Measurements from ENCODE around the gene ZBTB18. TPM values are rescaled to one million over a fixed set of nuclear protein-coding genes. Genes with fewer than 3 reads are reported as not detected.
"Not testable (repeated sequence)": the region's sequence is repeated elsewhere in the genome, so short reads cannot be mapped to it uniquely, and the experiment has no call there.

Gene ZBTB18
- total RNA-seq, 1 experiment from 2014 or later: 8.8 TPM

DNA sequence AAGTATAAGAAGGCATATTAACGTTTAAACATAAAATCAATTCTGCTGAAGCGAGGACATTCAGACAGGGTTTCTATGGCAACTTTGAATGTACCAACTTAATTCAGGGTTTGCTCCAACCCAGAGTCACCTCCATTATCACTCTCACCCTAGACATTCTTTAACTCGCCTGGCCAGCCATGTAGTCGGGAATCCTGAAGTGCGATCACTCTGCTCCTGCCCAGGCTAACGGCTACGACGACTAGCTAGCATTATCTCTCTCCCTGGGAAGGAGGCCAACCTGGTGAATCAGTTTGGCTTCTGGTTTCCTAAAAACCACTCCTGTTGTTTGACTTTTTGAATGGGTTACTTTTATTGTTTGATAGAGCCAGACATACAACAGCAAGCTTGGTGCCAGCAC is 38.9 kb upstream of the ZBTB18 start:
- no TSS peak for BruUV-seq (replicated peaks)
- Mint-ChIP-seq H3K9me3 (ENCODE audit: unreplicated experiment) (no peaks in the 10 kb centered on the region), H3K36me3 (ENCODE audit: insufficient read depth, unreplicated experiment) (no peaks in the 10 kb centered on the region), H3K27ac (ENCODE audit: unreplicated experiment) (no peak overlapping the region), H3K4me1 (ENCODE audit: low read depth, unreplicated experiment) (no peaks in the 10 kb centered on the region), H3K4me3 (ENCODE audit: unreplicated experiment) (no peak overlapping the region), H3K27me3 (ENCODE audit: insufficient read depth, unreplicated experiment) (peaks cover 17% of the 10 kb centered on the region)
- intact Hi-C loops (cut with micrococcal nuclease; ENCODE audit: unreplicated experiment): no loop called here
- Histone ChIP-seq H3K9me3 (no peaks in the 10 kb centered on the region), H3K4me3 (ENCODE audit: low read depth, low read length) (no peak overlapping the region), H3K27me3 (replicated peaks; ENCODE audit: control insufficient read depth, insufficient read depth, low read length) (no peaks in the 10 kb centered on the region; the same call in 1 of the 2 replicates), H3K36me3 (ENCODE audit: control insufficient read depth, insufficient read depth, low read length) (no peaks in the 10 kb centered on the region), H3K4me1 (no peaks in the 10 kb centered on the region)
- POLR2A ChIA-PET: no interaction called here
- TF ChIP-seq, protein P1, sequence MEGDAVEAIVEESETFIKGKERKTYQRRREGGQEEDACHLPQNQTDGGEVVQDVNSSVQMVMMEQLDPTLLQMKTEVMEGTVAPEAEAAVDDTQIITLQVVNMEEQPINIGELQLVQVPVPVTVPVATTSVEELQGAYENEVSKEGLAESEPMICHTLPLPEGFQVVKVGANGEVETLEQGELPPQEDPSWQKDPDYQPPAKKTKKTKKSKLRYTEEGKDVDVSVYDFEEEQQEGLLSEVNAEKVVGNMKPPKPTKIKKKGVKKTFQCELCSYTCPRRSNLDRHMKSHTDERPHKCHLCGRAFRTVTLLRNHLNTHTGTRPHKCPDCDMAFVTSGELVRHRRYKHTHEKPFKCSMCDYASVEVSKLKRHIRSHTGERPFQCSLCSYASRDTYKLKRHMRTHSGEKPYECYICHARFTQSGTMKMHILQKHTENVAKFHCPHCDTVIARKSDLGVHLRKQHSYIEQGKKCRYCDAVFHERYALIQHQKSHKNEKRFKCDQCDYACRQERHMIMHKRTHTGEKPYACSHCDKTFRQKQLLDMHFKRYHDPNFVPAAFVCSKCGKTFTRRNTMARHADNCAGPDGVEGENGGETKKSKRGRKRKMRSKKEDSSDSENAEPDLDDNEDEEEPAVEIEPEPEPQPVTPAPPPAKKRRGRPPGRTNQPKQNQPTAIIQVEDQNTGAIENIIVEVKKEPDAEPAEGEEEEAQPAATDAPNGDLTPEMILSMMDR (IDR thresholded peaks at IDR 0.05; ENCODE audit: insufficient read depth in 1 of 2, low read depth in 1 of 2, low read length in 1 of 2, severe bottlenecking in 1 of 2, unreplicated experiment in 1 of 2): no peak
- CTCF ChIA-PET: no interaction called here
- no peak for DNase-seq

DNA sequence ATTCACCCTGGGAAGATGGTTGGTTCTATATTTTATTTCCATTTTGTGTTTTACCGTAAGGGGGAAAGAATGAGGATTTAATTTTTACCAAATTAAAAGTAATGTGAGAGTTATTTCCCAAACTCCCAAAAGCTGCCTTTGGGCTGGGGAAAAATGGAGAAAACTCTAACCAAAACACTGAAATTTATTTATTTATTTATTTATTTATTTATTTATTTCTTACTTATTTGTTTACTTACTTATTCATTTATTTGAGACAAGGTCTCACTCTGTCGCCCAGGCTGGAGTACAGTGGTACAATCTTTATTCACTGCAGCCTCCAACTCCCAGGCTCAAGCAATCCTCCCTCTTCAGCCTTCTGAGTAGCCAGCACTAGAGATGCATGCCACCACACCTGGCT is 38.0 kb upstream of the ZBTB18 start:
- H3K27me3 ChIP-seq (replicated peaks; ENCODE audit: control insufficient read depth, insufficient read depth, low read length): no peaks in the 10 kb centered on the region; the same call in 1 of the 2 replicates
- H3K4me1 Mint-ChIP-seq (ENCODE audit: low read depth, unreplicated experiment): no peaks in the 10 kb centered on the region
- H3K9me3 Mint-ChIP-seq (ENCODE audit: unreplicated experiment): no peaks in the 10 kb centered on the region
- H3K27ac Mint-ChIP-seq (ENCODE audit: unreplicated experiment): no peak overlapping the region
- intact Hi-C loops (cut with micrococcal nuclease; ENCODE audit: unreplicated experiment): no loop called here
- no peaks in the 10 kb centered on the region for H3K36me3 Mint-ChIP-seq (ENCODE audit: insufficient read depth, unreplicated experiment)
- no TSS peak for BruUV-seq (replicated peaks)
- H3K4me3 Mint-ChIP-seq (ENCODE audit: unreplicated experiment): no peak overlapping the region
- H3K9me3 ChIP-seq: no peaks in the 10 kb centered on the region
- no peaks in the 10 kb centered on the region for H3K4me1 ChIP-seq
- peaks cover 17% of the 10 kb centered on the region for H3K27me3 Mint-ChIP-seq (ENCODE audit: insufficient read depth, unreplicated experiment)
- no peak overlapping the region for H3K4me3 ChIP-seq (ENCODE audit: low read depth, low read length)
- TF ChIP-seq, protein P1 (IDR thresholded peaks at IDR 0.05; ENCODE audit: insufficient read depth in 1 of 2, low read depth in 1 of 2, low read length in 1 of 2, severe bottlenecking in 1 of 2, unreplicated experiment in 1 of 2): no peak
- no peak for DNase-seq
- H3K36me3 ChIP-seq (ENCODE audit: control insufficient read depth, insufficient read depth, low read length): no peaks in the 10 kb centered on the region
- POLR2A ChIA-PET: no interaction called here
- CTCF ChIA-PET: no interaction called here

DNA sequence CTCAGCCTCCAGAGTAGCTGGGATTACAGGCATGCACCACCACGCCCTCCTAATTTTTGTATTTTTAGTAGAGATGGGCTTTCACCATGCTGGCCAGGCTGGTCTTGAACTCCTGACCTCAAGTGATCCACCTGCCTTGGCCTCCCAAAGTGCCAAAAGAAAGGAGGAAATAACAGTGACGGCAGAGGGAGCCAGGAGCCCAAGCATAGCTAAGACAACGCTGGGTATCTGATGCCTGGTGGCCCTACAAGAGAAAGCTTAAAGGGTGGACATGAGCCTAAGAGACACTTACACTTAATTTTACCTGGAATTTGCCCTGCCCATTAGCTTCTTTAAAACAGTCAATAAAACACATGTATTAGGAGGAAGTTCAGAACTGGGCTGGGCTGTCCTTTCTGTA is 36.2 kb upstream of the ZBTB18 start:
- DNase-seq: not testable (repeated sequence)

DNA sequence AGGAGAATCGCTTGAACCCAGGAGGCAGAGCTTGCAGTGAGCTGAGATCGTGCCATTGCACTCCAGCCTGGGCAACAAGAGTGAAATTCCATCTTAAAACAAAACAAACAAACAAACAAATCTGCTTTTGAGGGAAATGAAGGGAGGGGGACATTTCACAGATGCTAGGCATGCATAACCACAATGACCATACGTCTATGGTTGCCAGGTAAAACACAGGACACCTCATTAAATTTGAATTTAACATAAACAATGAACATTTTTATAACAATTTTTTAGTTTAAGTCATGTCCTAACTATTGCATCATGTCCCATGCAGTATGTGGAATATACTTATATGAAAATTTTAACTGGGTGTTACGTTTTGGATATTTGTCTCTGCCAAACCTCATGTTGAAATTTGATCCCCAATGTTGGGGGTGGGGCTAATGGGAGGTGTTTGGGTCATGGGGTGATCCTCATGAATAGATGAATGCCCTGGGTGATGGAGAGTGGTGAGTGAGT is 31.0 kb upstream of the ZBTB18 start:
- intact Hi-C loops (cut with micrococcal nuclease; ENCODE audit: unreplicated experiment): no loop called here
- TF ChIP-seq, protein P1 (IDR thresholded peaks at IDR 0.05; ENCODE audit: insufficient read depth in 1 of 2, low read depth in 1 of 2, low read length in 1 of 2, severe bottlenecking in 1 of 2, unreplicated experiment in 1 of 2): no peak
- H3K4me3 Mint-ChIP-seq (ENCODE audit: unreplicated experiment): no peak overlapping the region
- peaks cover 4% of the 10 kb centered on the region for H3K27me3 Mint-ChIP-seq (ENCODE audit: insufficient read depth, unreplicated experiment)
- CTCF ChIA-PET: no interaction called here
- H3K9me3 Mint-ChIP-seq (ENCODE audit: unreplicated experiment): peaks cover 9% of the 10 kb centered on the region
- POLR2A ChIA-PET: no interaction called here
- no peak overlapping the region for H3K27ac Mint-ChIP-seq (ENCODE audit: unreplicated experiment)
- H3K4me1 Mint-ChIP-seq (ENCODE audit: low read depth, unreplicated experiment): peaks cover 7% of the 10 kb centered on the region
- no peaks in the 10 kb centered on the region for H3K9me3 ChIP-seq
- H3K36me3 ChIP-seq (ENCODE audit: control insufficient read depth, insufficient read depth, low read length): no peaks in the 10 kb centered on the region
- H3K36me3 Mint-ChIP-seq (ENCODE audit: insufficient read depth, unreplicated experiment): no peaks in the 10 kb centered on the region
- H3K4me1 ChIP-seq: no peaks in the 10 kb centered on the region
- no TSS peak for BruUV-seq (replicated peaks)
- no peaks in the 10 kb centered on the region; the same call in 1 of the 2 replicates for H3K27me3 ChIP-seq (replicated peaks; ENCODE audit: control insufficient read depth, insufficient read depth, low read length)
- no peak for DNase-seq
- H3K4me3 ChIP-seq (ENCODE audit: low read depth, low read length): no peak overlapping the region

More for the DNA sequence above, 36.2 kb upstream of the ZBTB18 start:
- H3K27me3 ChIP-seq (replicated peaks; ENCODE audit: control insufficient read depth, insufficient read depth, low read length); H3K4me1 Mint-ChIP-seq (ENCODE audit: low read depth, unreplicated experiment); H3K4me3 Mint-ChIP-seq (ENCODE audit: unreplicated experiment); H3K9me3 Mint-ChIP-seq (ENCODE audit: unreplicated experiment); H3K9me3 ChIP-seq; BruUV-seq (replicated peaks); H3K36me3 Mint-ChIP-seq (ENCODE audit: insufficient read depth, unreplicated experiment); H3K4me3 ChIP-seq (ENCODE audit: low read depth, low read length); H3K27ac Mint-ChIP-seq (ENCODE audit: unreplicated experiment); POLR2A ChIA-PET; CTCF ChIA-PET; H3K4me1 ChIP-seq; H3K36me3 ChIP-seq (ENCODE audit: control insufficient read depth, insufficient read depth, low read length): not testable (repeated sequence)
- peaks cover 17% of the 10 kb centered on the region for H3K27me3 Mint-ChIP-seq (ENCODE audit: insufficient read depth, unreplicated experiment)
- intact Hi-C loops (cut with micrococcal nuclease; ENCODE audit: unreplicated experiment): loop anchor here (2.0 kb wide), 1 partner anchor 258 kb away; no protein-coding TSS in a partner anchor

Measured in Caco-2 (cell line).